Activated T-cell treated with anti-CD3 and anti-CD28 coated beads for 4 hours (primary cell): ENCODE measurements around the gene ANKMY1.
A peak's percentile ranks its signal among the peaks of the same experiment; 100 is the strongest.

Source experiments
- DNase-seq: peaks from one replicate; pipeline ENCODE4 v3.0.0-alpha.2; 2020

Gene ANKMY1

DNA sequence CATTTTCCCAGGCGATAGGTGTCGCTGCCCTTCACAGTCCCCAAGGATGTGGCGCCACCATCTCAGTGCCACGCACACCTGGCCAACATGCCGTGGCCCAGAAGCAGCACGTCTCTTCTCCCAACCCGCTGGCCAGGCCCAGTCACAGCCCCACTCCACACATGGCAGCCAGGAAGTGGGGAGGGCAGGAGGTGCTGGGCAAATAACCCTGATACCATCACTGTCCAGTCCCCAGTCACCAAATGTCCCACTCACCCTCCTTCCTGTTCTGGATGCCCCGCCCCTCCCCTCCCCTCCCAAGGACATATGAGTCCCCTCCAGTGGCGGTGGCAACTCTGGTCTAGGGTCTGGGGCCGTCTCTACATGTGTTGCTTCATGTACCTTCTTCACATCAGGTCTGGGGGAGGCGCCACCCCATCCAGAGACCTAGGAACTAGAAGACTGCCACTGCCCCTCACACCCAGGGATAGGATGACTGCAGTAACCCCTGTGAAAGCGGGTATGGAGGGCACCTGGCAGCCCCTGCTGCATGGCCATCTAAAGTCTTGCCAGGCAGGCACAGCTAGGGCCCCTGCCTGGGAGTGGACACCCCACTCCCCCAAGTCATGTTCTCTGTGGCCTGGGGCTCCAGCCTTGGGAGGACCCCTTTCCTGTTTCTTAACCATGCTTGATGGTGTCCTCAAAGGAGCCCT, 21.4 kb upstream of the ANKMY1 start:
- DNase-seq: no peak

DNA sequence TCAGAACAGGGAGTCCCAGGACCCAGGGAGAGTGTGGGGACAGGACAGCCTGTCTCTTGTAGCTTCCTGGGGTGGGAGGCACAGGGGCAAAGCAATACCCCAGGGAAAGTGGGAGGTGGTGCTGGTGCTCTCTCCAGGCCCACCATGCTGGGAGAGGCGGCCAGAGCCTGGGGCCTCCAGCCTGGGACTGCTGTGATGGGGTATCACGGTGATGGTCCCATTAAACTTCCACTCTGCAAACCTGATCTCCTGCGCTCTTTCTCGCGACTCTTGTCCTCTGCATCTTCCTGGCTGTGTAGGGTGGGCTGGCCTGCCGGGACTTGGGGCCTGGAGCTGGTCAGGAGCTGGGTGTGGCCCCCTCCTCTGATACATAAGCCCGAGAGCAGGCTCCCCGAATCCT, 20.7 kb upstream of the ANKMY1 start:
- DNase-seq: no peak

DNA sequence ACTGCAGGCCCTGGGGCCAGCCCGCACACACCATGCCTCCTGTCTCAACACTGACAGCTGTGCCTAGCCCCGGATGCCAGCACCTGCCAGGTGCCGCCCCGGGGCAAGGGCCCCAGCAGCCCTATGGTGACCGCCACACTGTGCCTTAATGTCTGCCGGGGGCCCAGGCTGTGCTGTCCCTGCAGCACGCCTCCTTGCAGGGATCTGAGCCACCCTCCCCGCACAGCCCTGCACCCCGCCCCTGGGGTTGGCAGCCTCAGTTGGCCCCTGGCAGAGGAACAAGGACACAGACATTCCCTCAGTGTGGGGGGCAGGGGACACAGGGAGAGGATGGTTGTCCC, 20.3 kb upstream of the ANKMY1 start:
- DNase-seq: no peak

DNA sequence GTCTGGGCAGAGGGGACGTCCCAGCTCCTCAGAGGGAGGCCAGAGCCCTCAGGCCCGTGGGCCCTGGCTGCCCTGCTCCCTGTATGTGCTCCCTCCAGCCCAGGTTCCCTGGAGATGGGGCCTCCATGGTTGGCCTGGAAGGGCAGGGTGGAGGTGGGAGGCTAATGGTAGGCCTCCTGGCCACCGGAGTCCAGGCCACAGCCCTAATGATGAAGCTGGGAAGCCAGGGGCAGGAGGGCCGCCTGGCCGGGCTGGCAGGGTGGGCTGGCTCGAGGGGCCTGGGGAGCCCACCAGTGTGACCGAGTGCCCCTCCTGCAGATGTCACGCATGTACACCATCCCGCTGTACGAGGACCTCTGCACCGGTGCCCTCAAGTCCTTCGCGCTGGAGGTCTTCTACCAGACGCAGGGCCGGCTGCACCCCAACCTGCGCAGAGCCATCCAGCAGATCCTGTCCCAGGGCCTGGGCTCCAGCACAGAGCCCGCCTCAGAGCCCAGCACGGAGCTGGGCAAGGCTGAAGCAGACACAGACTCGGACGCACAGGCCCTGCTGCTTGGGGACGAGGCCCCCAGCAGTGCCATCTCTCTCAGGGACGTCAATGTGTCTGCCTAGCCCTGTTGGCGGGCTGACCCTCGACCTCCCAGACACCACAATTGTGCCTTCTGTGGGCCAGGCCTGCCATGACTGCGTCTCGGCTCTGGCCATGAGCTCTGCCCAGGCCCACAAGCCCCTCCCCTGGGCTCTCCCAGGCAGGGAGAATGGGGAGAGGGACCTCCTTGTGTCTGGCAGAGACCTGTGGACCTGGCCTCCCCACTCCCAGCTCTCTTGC, 19.7 kb upstream of the ANKMY1 start:
- DNase-seq: no peak

DNA sequence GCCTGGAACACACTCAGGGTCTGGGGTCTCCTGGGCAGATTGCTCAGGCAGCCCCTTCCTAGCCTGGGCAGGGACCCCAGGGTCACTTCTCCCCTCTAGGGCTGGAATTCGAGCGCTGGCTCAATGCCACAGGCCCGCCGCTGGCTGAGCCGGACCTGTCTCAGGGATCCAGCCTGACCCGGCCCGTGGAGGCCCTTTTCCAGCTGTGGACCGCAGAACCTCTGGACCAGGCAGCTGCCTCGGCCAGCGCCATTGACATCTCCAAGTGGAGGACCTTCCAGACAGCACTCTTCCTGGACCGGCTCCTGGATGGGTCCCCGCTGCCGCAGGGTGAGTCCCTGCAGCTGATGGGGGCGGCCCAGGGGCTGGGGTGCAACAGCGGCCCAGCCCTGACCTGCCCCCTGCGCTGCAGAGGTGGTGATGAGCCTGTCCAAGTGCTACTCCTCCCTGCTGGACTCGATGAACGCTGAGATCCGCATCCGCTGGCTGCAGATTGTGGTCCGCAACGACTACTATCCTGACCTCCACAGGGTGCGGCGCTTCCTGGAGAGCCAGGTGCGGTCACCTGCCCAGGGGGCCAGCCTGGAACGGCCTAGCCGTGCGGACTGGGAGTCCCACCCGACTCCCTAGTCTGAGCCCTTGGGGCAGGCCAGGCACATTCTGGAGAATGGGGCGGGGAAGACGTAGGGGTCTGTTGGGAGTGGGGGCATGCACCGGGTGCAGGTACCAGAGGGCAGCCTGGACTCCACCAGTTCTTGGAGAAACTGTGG, 18.8 kb upstream of the ANKMY1 start:
- DNase-seq: no peak

DNA sequence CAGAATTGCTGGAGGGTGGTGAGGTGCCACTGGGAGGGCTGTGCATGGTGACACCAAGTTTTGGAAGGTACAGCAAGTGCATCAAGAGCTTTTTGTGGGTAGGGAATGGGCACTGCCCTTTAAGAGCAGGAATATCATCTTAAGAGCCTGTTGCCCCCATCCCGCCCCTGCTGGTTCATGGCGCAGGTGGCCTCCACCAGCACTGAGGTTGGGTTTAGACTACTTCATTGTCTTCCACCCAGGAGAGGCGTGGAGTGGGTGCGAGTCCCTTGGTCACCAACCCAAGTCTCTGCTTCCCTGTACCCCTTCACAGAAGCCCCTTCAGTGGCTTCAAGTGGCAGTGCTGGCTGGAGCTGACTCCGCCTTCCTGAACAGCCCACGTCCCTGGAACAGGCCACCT, 18.2 kb upstream of the ANKMY1 start:
- DNase-seq: no peak

DNA sequence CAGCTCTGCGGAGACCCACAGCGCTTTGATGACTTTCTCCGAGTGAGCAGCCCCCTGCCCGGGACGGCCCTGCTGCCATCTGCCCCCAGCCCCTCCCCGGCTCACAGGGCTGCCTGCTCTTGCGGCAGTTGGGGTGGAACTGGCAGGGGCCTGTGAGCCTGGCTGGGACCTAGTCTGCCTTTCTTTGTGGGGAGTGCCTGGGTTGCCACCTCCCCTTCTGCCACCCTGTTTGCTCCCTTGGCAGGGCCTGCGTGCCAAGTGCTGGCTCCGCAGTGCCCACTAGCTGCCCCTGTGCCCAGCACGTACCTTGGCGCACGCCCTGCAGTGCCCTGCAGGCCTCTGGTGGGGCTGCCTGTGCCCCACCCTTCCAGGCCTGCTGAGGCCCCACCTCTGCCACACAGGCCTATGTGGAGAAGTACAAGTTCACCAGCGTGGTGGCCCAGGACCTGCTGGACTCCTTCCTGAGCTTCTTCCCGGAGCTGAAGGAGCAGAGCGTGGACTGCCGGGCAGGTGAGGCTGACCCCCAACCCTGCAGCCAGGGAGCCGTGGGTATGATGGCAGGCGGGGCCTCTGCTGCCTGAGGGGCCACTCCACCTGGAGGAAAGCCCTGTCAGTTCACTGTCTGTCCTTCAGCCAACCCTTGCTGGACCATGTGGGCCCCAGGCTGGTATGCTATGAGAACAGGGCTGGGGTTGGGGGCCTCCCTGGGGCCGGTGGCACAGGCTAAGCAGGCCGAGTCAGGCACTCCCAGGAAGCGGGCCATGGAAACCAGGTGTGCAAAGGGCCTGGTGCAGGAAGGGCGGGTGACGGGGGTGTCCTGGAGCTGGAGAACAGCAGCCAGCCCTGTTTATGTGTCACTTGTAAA, 17.5 kb upstream of the ANKMY1 start:
- no peak for DNase-seq

DNA sequence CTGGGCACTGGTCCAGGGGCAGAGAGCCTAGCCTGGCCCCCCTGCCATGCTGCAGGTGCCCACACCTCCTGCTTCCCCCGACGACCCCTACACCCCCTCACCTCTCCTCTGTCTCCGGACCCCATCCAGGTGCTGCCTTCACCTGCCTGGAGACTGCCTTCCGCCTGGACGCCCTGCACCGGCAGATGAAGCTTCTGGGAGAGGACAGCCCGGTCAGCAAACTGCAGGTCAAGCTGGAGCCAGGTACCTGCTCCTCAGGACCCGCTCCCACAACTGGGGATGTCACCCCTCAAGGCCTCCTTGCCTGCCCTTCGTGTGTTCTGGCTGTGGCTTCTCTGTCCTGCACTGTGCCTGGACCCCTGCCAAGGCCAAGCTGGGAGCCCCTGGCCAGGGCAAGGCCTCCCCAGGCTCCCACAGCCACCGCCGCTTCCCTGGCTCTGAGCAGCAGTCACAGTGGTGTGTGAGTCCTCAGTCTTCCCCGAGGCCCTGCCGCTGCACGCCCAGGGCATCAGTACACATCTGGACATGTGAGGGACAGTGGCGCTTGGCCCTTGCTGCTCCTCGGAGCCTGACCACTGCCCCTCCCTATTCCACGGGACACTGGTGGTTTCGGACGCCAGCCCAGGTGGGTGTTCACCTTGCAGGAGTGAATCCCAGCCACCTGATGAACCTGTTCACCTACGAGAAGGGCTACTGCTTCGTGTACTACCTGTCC, 16.8 kb upstream of the ANKMY1 start:
- DNase-seq: no peak

DNA sequence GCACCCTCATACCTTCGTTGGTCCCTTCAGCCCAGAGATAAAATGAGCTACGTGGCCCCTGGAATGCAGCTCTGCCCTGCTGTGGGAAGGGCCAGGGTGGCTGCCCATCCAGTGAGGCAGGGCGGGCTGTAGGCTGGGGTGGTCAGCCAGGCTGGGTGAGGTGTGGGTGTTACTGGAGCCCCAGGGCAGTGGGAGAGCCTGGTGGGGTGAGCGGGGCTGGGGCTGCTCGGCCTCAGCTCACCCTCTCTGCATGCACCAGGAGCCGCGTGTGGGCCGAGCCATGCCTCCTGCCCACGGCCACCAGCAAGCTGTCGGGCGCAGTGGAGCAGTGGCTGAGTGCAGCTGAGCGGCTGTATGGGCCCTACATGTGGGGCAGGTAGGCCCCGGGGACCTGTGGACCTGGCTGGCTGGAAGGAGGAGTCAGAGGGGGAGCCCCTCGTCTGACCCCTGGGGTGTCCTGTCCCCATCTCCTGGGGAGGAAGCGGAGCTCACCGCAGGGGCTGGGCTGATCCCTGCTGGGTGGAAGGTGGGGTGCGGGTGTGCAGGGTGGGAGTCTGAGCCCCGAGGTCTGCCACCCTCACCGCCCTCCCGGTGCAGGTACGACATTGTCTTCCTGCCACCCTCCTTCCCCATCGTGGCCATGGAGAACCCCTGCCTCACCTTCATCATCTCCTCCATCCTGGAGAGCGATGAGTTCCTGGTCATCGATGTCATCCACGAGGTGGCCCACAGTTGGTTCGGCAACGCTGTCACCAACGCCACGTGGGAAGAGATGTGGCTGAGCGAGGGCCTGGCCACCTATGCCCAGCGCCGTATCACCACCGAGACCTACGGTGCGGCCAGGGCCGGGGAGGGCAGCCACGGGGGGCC, 16.0 kb upstream of the ANKMY1 start:
- DNase-seq: no peak

DNA sequence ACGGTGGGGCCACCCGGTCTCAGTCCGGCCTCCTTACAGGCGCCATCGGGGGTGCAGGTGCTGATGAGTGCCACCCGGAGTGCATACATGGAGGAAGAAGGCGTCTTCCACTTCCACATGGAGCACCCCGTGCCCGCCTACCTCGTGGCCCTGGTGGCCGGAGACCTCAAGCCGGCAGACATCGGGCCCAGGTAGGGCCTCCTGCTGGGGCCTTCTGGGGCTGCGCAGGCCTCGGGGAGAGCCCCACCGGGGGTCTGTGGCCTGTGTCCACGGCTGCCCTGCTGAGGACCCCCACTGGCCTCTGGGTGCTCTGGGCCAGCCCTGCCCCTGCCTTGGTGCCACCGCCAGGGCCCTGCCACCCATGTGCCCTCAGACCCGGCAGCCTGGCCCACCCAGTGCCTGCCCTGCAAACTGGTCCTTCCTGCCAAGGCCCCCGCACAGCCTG, 15.3 kb upstream of the ANKMY1 start:
- DNase-seq: no peak

DNA sequence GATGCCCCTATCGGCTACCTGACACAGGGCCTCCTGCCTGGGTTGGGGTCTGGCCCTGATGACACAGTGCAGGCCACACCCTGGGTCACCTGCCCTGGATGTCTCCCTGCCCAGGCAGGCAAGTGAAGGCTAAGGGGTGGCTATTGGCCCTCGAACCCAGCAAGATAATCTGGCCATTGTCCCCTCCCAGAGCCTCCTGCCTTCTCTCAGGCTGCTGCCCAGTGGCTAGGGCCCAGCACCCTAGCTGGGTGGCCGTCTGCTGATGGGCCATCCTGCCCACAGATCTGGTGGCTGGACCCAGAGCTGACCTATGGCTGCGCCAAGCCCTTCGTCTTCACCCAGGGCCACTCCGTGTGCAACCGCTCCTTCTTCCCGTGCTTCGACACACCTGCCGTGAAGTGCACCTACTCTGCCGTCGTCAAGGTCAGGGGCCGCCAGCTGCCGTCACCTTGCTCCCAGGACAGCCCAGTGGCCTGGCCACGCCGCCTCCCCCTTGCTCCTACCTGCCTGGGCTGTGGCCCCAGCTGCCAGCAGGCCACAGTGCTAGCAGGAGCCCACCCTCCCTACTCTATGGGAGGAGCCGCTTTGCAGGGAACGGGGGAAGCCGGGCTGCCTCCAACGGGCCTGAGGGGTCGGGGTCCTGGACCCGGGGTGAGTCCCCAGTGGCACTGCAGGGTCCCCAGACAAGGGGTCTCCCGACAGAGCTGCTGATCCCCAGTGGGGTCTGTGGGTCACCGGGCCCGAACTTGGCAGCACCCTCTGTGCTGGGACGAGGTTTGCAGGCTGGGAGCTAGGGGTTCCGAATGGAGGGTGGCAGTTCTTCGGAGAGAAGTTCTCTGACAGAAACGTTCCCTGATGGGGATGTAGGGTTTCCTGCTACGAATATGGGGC, 14.6 kb upstream of the ANKMY1 start:
- no peak for DNase-seq

DNA sequence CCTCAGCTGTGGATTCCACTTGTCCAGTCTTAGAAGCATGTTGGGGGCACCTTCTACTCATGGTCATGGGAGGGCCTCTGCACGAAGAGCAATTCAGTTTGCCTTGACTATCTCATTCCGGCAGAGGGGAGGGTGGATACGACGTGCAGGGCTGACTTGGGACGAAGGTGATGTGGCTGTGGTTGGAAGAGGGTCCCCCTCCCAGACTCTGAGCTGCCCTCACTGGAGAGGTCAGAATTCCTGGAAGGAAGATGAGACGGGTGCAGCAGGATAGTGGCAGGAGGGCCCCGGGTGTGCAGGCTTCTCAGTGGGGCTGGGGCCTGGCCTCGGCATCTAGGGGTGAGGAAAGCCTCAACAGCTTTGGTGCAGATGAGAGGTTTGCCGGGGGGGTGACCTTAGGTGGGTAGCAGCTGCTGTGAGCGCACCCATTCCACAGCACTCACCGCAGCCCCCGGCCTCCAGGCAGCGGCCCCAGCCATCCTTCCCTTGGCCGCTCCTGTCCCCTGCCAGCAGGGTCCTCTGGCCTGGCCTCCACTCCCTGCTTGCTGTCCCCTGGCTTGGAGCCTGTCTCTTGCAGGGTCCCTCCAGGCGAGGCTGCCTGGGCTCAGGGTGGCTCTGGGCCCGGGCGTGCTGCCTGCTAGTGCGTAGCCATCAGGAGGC, 13.7 kb upstream of the ANKMY1 start:
- no peak for DNase-seq

DNA sequence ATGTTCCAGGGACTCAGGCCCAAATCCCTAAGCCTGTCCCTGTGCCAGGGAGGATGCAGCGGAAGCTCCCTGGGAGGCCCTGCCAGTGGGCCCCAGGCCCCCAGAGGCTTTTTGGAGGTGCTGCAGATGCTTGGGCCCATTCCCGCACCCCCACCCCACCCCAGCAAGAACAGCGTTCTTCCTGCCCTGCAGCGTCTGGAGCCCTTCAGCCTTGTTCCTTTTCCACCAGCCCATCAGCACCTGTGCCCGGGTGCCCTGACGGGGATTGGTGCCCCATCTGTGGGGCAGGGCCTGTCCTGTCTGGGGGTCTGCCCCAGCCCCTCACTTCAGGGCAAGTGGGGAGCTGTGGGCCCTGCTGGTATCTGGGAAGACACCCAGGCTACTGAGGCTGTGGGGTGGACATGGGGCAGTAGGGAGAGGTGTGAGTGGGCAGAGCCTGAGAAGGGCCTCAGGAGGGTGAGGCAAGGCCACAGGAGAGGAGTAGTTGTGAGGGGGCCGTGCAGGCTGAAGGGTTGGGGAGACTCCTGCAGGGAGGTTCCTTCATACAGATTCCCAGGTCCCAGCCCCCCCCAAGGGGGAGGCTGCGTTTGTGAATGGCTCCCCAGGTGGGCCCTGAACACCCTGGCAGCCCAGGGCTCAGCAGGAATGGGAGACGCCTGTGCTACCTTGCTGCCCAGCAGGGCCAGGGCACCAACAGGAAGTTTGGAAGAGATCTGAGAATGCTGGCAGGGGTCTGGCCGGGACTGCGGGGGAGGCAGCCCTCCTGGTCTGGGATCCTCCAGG, 12.9 kb upstream of the ANKMY1 start:
- no peak for DNase-seq

DNA sequence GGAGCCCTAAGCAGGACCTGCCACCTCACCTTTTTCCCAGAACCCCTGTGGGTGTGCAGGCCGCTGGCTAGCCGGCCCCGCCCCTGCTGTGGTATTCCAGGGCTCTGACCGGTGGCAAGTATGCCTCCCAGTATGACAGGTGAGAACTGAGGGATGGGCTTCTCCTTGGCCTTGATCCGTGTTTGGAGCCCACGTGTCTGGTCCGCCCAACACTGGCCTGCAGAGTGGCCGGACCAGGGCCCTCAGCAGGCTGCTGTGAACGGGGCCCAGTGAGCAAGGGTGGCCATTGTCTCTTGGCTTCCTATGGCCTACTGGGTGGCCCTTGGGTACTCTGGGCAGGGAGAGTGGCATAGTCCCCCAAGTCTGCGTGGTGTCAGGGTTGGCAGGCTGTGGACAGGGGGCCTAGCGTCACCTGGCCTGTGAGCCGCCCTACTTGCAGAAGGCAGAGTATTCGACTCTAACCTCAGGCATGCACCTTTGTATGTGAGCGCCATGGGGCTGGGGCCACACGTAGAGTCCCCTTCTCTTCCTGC, 12.3 kb upstream of the ANKMY1 start:
- no peak for DNase-seq

DNA sequence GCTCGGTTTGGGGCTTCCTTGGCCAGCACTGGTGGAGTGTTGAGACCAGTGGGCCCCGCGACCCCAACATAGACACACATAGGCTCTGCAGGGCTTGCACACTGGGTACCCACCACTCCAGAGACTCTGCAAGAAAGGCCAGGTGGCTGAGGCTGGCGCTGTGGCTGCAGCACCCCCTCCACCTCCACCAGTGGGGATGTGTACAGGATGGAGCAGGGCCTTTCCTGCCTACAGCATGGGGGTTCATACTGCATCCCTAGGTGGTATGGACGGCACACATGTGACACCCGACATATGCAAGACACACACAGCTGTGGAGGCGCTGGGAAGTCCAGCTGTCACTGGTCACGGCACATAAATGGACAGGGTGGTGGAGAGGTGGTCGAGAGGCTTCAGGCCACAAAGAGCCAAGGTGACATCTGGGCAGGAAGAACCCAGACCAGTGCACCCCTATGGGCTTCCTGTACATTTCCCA, 11.8 kb upstream of the ANKMY1 start:
- no peak for DNase-seq

DNA sequence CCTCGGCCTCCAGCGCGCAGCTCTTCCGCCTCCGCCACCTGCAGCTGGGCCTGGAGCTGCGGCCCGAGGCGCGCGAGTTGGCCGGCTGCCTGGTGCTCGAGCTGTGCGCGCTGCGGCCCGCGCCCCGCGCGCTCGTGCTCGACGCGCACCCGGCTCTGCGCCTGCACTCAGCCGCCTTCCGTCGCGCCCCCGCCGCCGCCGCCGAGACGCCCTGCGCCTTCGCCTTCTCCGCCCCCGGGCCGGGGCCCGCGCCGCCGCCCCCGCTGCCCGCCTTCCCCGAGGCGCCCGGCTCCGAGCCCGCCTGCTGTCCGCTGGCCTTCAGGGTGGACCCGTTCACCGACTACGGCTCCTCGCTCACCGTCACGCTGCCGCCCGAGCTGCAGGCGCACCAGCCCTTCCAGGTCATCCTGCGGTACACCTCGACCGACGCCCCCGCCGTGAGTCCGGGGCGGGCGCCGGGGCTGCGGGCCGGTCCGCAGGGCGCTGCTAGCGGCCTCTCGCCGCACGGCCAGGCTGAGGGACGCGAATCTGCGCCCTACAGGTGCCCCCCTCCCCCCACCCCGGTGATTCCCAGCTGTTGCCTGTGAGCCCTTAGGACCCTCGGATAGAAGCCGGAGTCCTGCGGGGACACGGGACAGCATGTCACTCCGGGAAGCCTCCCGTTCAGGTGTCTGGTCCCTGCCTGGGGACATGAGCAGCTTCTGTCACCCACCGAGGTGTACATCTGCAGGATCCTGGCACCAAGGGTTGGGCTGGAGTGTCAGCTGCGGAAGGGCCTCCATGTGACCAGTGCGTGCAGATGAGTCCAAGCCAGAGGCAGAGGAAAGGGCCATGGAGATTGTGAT, 11.1 kb upstream of the ANKMY1 start:
- peak; percentile 47 for DNase-seq
